H1 (cell line): ENCODE results near the gene PTX4. TPM values are rescaled to one million over a fixed set of nuclear protein-coding genes. Genes with fewer than 3 reads are reported as not detected.

Experiments
- CTCF ChIA-PET: fragments of 300-600 bp; sonication (Branson Sonifier 250); formaldehyde crosslinking; loops from one replicate; lab custom pipeline; 2021; ENCODE audit not compliant: partially characterized antibody; lab: Charles Lee
- POLR2A ChIA-PET: fragments of 300-600 bp; sonication (Branson Sonifier 250); formaldehyde crosslinking; loops from one replicate; lab custom pipeline; 2021; ENCODE audit warnings: inconsistent platforms; ENCODE audit not compliant: partially characterized antibody; lab: Charles Lee
- DNase-seq, 2 experiments: peaks; one replicate each; pipeline versions ENCODE4 v3.0.0 to v3.0.0-alpha.2; 2010 to 2022; ENCODE audit warnings: low spot score in 2 of 2, low read depth in 1 of 2, mixed read lengths in 1 of 2
- FAIRE-seq: peaks from 2 replicates; lab custom pipeline; 2011; peaks lifted over from hg19 to GRCh38; lab: Jason Lieb, UNC
- H2AFZ ChIP-seq: 2 replicates; pipeline ENCODE4 v1.8.1; 2012; ENCODE audit warnings: low read length, inconsistent platforms
- H2AK5ac ChIP-seq: 2 replicates; pipeline ENCODE4 v1.6.1; 2013; ENCODE audit warnings: low read depth, low read length
- H2BK120ac ChIP-seq: replicated peaks from 2 replicates; pipeline ENCODE3; 2013; ENCODE audit warnings: low read depth, low read length, inconsistent platforms
- H2BK12ac ChIP-seq: 2 replicates; pipeline ENCODE4 v1.6.1; 2013; ENCODE audit warnings: low read depth, low read length
- H2BK15ac ChIP-seq: 2 replicates; pipeline ENCODE4 v1.6.1; 2013; ENCODE audit warnings: low read length
- H2BK20ac ChIP-seq: 2 replicates; pipeline ENCODE4 v1.6.1; 2013; ENCODE audit warnings: low read length
- H2BK5ac ChIP-seq: 2 replicates; pipeline ENCODE4 v1.6.1; 2013; ENCODE audit warnings: low read depth, low read length
- H3K14ac ChIP-seq: 2 replicates; pipeline ENCODE4 v1.6.1; 2013; ENCODE audit warnings: inconsistent platforms; ENCODE audit not compliant: insufficient read length
- H3K18ac ChIP-seq: 2 replicates; pipeline ENCODE4 v1.6.1; 2013; ENCODE audit warnings: low read length; ENCODE audit errors: extremely low read depth
- H3K23ac ChIP-seq: 2 replicates; pipeline ENCODE4 v1.6.1; 2013; ENCODE audit warnings: inconsistent platforms; ENCODE audit not compliant: insufficient read length
- H3K23me2 ChIP-seq: 2 replicates; pipeline ENCODE4 v1.6.1; 2013; ENCODE audit warnings: low read depth, low read length
- H3K27ac ChIP-seq: 2 replicates; pipeline ENCODE4 v1.6.1; 2011; ENCODE audit warnings: low read depth, low read length, inconsistent platforms
- H3K27me3 ChIP-seq, 4 experiments: replicated peaks in 1 of 4; 1 replicate in 1 of 4; 2 replicates in 3 of 4; pipeline versions ENCODE4 v1.6.1 to v1.8.1; 2011 to 2013; ENCODE audit warnings: low read length in 3 of 4, mild to moderate bottlenecking in 3 of 4, inconsistent platforms in 2 of 4, mixed read lengths in 2 of 4, moderate library complexity in 1 of 4; ENCODE audit not compliant: control insufficient read depth in 3 of 4, insufficient read depth in 3 of 4; ENCODE audit errors: extremely low read depth in 1 of 4
- H3K36me3 ChIP-seq, 4 experiments: 2 replicates each; pipeline versions ENCODE4 v1.6.1 to v1.8.1; 2011 to 2013; ENCODE audit warnings: mild to moderate bottlenecking in 4 of 4, low read length in 3 of 4, moderate library complexity in 2 of 4, control low read depth in 1 of 4, inconsistent platforms in 1 of 4; ENCODE audit not compliant: insufficient read depth in 4 of 4, control insufficient read depth in 2 of 4
- H3K4ac ChIP-seq: replicated peaks from 2 replicates; pipeline ENCODE3; 2013; ENCODE audit warnings: low read length, low read depth, mixed read lengths, inconsistent platforms; ENCODE audit not compliant: insufficient read length
- H3K4me1 ChIP-seq, 4 experiments: replicated peaks in 1 of 4; 1 replicate in 1 of 4; 2 replicates in 3 of 4; pipeline versions ENCODE4 v1.6.1 to v1.8.1; 2011 to 2013; ENCODE audit warnings: low read length in 3 of 4, inconsistent platforms in 2 of 4, mixed read lengths in 1 of 4; ENCODE audit not compliant: insufficient read depth in 4 of 4, control insufficient read depth in 3 of 4
- H3K4me2 ChIP-seq, 2 experiments: 2 replicates each; pipeline versions ENCODE4 v1.6.1 to v1.8.1; 2011 to 2013; ENCODE audit warnings: low read depth in 2 of 2, low read length in 2 of 2, control low read depth in 1 of 2, inconsistent platforms in 1 of 2, mild to moderate bottlenecking in 1 of 2; ENCODE audit not compliant: insufficient read depth in 1 of 2
- H3K4me3 ChIP-seq, 4 experiments: fragments of 200-600, 300-600 bp in 1 of 4; sonication (generic), shearing (Covaris generic), sonication (Bioruptor Twin) in 1 of 4; 2 replicates each; pipeline versions ENCODE4 v1.5.1 to v1.8.1; 2011 to 2016; ENCODE audit warnings: low read length in 4 of 4, low read depth in 3 of 4, control low read depth in 2 of 4, inconsistent platforms in 2 of 4, mild to moderate bottlenecking in 2 of 4, mixed read lengths in 1 of 4, moderate library complexity in 1 of 4; ENCODE audit not compliant: insufficient read depth in 2 of 4; ENCODE audit errors: extremely low read depth in 1 of 4
- H3K56ac ChIP-seq: replicated peaks from 2 replicates; pipeline ENCODE3; 2013; ENCODE audit warnings: low read depth, mild to moderate bottlenecking, mixed read lengths, low read length, inconsistent platforms; ENCODE audit not compliant: insufficient read length
- H3K79me1 ChIP-seq: 2 replicates; pipeline ENCODE4 v1.6.1; 2013; ENCODE audit warnings: low read depth, low read length, control low read depth
- H3K79me2 ChIP-seq, 2 experiments: 2 replicates each; pipeline versions ENCODE4 v1.6.1 to v1.8.1; 2012 to 2013; ENCODE audit warnings: low read length in 2 of 2, mild to moderate bottlenecking in 2 of 2, inconsistent platforms in 1 of 2; ENCODE audit not compliant: insufficient read depth in 2 of 2, control insufficient read depth in 1 of 2
- H3K9ac ChIP-seq, 4 experiments: replicated peaks in 1 of 4; 1 replicate in 1 of 4; 2 replicates in 3 of 4; pipeline versions ENCODE4 v1.6.1 to v1.8.1; 2011 to 2013; ENCODE audit warnings: low read depth in 3 of 4, low read length in 3 of 4, control low read depth in 2 of 4, mild to moderate bottlenecking in 2 of 4, moderate library complexity in 2 of 4, inconsistent platforms in 1 of 4; ENCODE audit errors: extremely low read depth in 1 of 4
- H3K9me3 ChIP-seq, 2 experiments: 2 replicates each; pipeline versions ENCODE4 v1.6.1 to v1.8.1; 2012 to 2013; ENCODE audit warnings: mild to moderate bottlenecking in 2 of 2, moderate library complexity in 2 of 2, control low read depth in 1 of 2, inconsistent platforms in 1 of 2, low read depth in 1 of 2, low read length in 1 of 2, mixed read lengths in 1 of 2; ENCODE audit not compliant: insufficient read depth in 2 of 2
- H4K20me1 ChIP-seq, 2 experiments: replicated peaks in 1 of 2; 2 replicates each; pipeline versions ENCODE3 to v1.8.1; 2011 to 2013; ENCODE audit warnings: inconsistent platforms in 2 of 2, low read length in 2 of 2, mild to moderate bottlenecking in 1 of 2; ENCODE audit not compliant: insufficient read depth in 2 of 2, control insufficient read depth in 1 of 2
- H4K5ac ChIP-seq: 2 replicates; pipeline ENCODE4 v1.6.1; 2013; ENCODE audit warnings: low read length, low read depth, mixed read lengths, inconsistent platforms; ENCODE audit not compliant: insufficient read length
- H4K8ac ChIP-seq: 2 replicates; pipeline ENCODE4 v1.8.0; 2013; ENCODE audit warnings: mild to moderate bottlenecking, moderate library complexity, low read length, inconsistent platforms; ENCODE audit not compliant: insufficient read depth; ENCODE audit errors: extremely low read depth
- H4K91ac ChIP-seq: replicated peaks from 2 replicates; pipeline ENCODE3; 2013; ENCODE audit warnings: low read length, mixed read lengths, inconsistent platforms; ENCODE audit not compliant: insufficient read length
- ASH2L ChIP-seq: fragments of 200-600, 300-600 bp; sonication (generic); IDR thresholded peaks from one replicate; pipeline ENCODE4 v1.7.1; 2017; ENCODE audit warnings: low read length
- WGBS, 2 experiments: shearing (Covaris generic) in 1 of 2; methylation state at CpG; one replicate each; pipeline versions ENCODE4 v1.1.6 to v1.1.7; 2013 to 2015; ENCODE audit warnings: low lambda C conversion rate in 2 of 2, mixed read lengths in 2 of 2, inconsistent platforms in 1 of 2, low coverage in 1 of 2, missing lambda C conversion rate in 1 of 2; ENCODE audit not compliant: insufficient replicate concordance in 2 of 2, insufficient coverage in 1 of 2, insufficient read length in 1 of 2; ENCODE audit errors: extremely low coverage in 1 of 2, missing lambda C conversion rate in 1 of 2; 5-methylcytosine and 5-hydroxymethylcytosine counted together
- polyA plus RNA-seq, 7 experiments: library from polyadenylated mRNA; depleted of rRNA in 3 of 7; stranded (reverse) in 5 of 7; unstranded in 2 of 7; fragments of >200 nt in 5 of 7; fragments of 200-250 nt in 2 of 7; gene quantifications; 1 replicate in 5 of 7; 2 replicates in 1 of 7; 4 replicates in 1 of 7; pipeline versions ENCODE4 v1.2.1 to v1.2.3, GENCODE V29; 2011 to 2013; ENCODE audit warnings: missing spikeins in 2 of 7, mixed read lengths in 2 of 7
- total RNA-seq: library from RNA; stranded (reverse); fragmentation: NEBNext Ultra II Directional; extraction: Animal tissue kit (Norgen Biotek cat#: 25700); gene quantifications from 2 replicates; pipeline ENCODE4 v1.2.1, GENCODE V29; 2021

Gene PTX4
- total and polyA plus RNA-seq, 2 of the 8 experiments (the other 6 are each of a cell fraction or from before 2014, with no cell fraction given) = not detected

DNA sequence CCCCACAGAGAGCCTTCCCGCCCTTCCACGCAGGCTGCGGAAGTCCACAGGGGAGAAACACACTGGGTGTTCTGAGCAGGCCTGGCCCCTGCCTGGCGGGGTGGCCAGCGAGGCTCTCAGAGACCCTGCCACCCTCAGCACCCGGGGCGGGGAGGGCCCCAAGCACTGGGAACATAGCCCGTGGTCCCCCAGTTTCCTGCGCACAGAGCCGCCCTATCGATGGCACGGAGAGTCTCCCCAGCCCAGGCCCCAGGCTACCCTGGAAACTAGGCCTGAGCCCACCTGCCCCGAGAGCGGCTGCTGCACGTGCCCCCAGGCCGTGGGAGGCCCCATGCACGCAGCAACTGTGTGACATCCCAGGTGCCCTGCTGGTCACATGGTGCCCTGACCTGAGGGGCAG is 34.2 kb downstream of the PTX4 start:
- Histone ChIP-seq H3K27me3 (no peaks in the 10 kb centered on the region), H4K5ac (no peak overlapping the region), H3K23ac (no peak overlapping the region), H3K27ac (no peak overlapping the region), H4K91ac (no peak overlapping the region), H4K8ac (no peak overlapping the region), H3K4me1 (no peaks in the 10 kb centered on the region), H2BK12ac (no peak overlapping the region), H3K79me2 (no peaks in the 10 kb centered on the region), H2BK5ac (no peak overlapping the region), H3K79me1 (no peaks in the 10 kb centered on the region; the same call in 1 of the 2 replicates), H3K4me2 (no peak overlapping the region), H2BK120ac (no peak overlapping the region), H3K4me3 (no peak overlapping the region), H3K23me2 (no peaks in the 10 kb centered on the region), H4K20me1 (peaks cover 2 to 7% of the 10 kb centered on the region in 2 experiments), H3K14ac (no peak overlapping the region), H3K4ac (no peak overlapping the region), H3K36me3 (peaks cover 0 to 34% (median 11%) of the 10 kb centered on the region in 4 experiments; a peak in 5 of 8 replicates), H3K56ac (no peak overlapping the region), H3K9ac (no peak overlapping the region), H2BK15ac (no peak overlapping the region), H2BK20ac (no peak overlapping the region), H3K18ac (no peak overlapping the region), H2AFZ (no peak overlapping the region), H2AK5ac (no peak overlapping the region), H3K9me3 (no peaks in the 10 kb centered on the region)
- ChIA-PET CTCF (interaction anchor here (0.5 to 1.5 kb wide), 3 partner anchors 11 to 92 kb away, joined by 3 to 5 read pairs (median 3); partner anchors contain the start of gene CCDC154), POLR2A (interaction anchor here (0.6 to 1.3 kb wide), 2 partner anchors 11 to 1262 kb away, joined by 3 to 4 read pairs; no protein-coding TSS in a partner anchor)
- DNase-seq (no peak), FAIRE-seq (no peak)
- TF ChIP-seq ASH2L = no peak
- 90% methylated on average over 17 of the region's 17 CpGs; no CpG with 5 or more reads in 1 of the 2 experiments for WGBS, 2 experiments
